GM19023 (cell line): ENCODE results near the gene FAM222B.

Experiments
- ATAC-seq: cut with Tn5 transposase; IDR thresholded peaks from one replicate; pipeline ENCODE4 v1.9.1; 2021; ENCODE audit warnings: mild to moderate bottlenecking, moderate library complexity; ENCODE audit not compliant: unreplicated experiment

FAM222B gene

GRCh38 chr17:28716740-28717577 lies 125.6 kb downstream of the FAM222B start:
- no peak for ATAC-seq

GRCh38 chr17:28715217-28715616 lies 127.4 kb downstream of the FAM222B start:
- ATAC-seq: no peak

- ATAC-seq: no peak
Observed at GRCh38 chr17:28714281-28714680, 128.3 kb downstream of the FAM222B start.

- ATAC-seq: no peak
Observed at GRCh38 chr17:28712705-28713415, 129.7 kb downstream of the FAM222B start.

GRCh38 chr17:28712032-28712704 lies 130.4 kb downstream of the FAM222B start:
- peak; percentile 46 for ATAC-seq

GRCh38 chr17:28711723-28712031 lies 130.9 kb downstream of the FAM222B start, which contains the start of gene PROCA1:
TSS of gene PROCA1 (minus strand) at chr17:28711888. CDS start at chr17:28711660, 228 bp downstream.
- peak; percentile 23 for ATAC-seq

GRCh38 chr17:28710861-28711722 lies 131.5 kb downstream of the FAM222B start:
- peak; percentile 76 for ATAC-seq

GRCh38 chr17:28707339-28707720 lies 135.3 kb downstream of the FAM222B start:
- no peak for ATAC-seq

GRCh38 chr17:28706471-28707338 lies 135.9 kb downstream of the FAM222B start:
- no peak for ATAC-seq
